NCI-H2227 treated with DMSO at 0.1 percent for 48 hours (cell line): ENCODE measurements around the gene HNF1A.
A peak's percentile ranks its signal among the peaks of the same experiment; 100 is the strongest.
"Not testable (repeated sequence)": the region's sequence is repeated elsewhere in the genome, so short reads cannot be mapped to it uniquely, and the experiment has no call there.

ENCODE experiments used
- DNase-seq: peaks from one replicate; lab custom pipeline; 2025; lab: John Stamatoyannopoulos, UW

HNF1A gene

GRCh38 chr12:120978296-120979219 is at the start of gene HNF1A:
HNF1A (plus strand) TSS chr12:120978543; CDS start chr12:120978769, 226 bp downstream.
- no peak for DNase-seq

GRCh38 chr12:120928864-120929652 is 49.3 kb upstream of the HNF1A start:
- DNase-seq = no peak

- DNase-seq = no peak
Observed at GRCh38 chr12:120930032-120930431, 48.3 kb upstream of the HNF1A start.

GRCh38 chr12:120932058-120932457 is 46.3 kb upstream of the HNF1A start:
- no peak for DNase-seq

GRCh38 chr12:120932956-120933526 is 45.3 kb upstream of the HNF1A start:
- DNase-seq = no peak

GRCh38 chr12:120933786-120934185 is 44.6 kb upstream of the HNF1A start:
- no peak for DNase-seq

- DNase-seq = no peak
Observed at GRCh38 chr12:120936197-120936596, 42.1 kb upstream of the HNF1A start.

GRCh38 chr12:120938496-120938895 is 39.8 kb upstream of the HNF1A start:
- no peak for DNase-seq

GRCh38 chr12:120939523-120939922 is 38.8 kb upstream of the HNF1A start:
- DNase-seq = no peak

- DNase-seq = no peak
Observed at GRCh38 chr12:120940006-120940405, 38.3 kb upstream of the HNF1A start.

- no peak for DNase-seq
Observed at GRCh38 chr12:120940799-120941198, 37.5 kb upstream of the HNF1A start.

GRCh38 chr12:120941412-120941811 is 36.9 kb upstream of the HNF1A start:
- DNase-seq = no peak

- DNase-seq = no peak
Observed at GRCh38 chr12:120941846-120942405, 36.4 kb upstream of the HNF1A start.

GRCh38 chr12:120943482-120943881 is 34.9 kb upstream of the HNF1A start:
- no peak for DNase-seq

GRCh38 chr12:120944645-120945217 is 33.6 kb upstream of the HNF1A start:
- peak; percentile 5 for DNase-seq

- DNase-seq = not testable (repeated sequence)
Observed at GRCh38 chr12:120945516-120945915, 32.8 kb upstream of the HNF1A start.

- DNase-seq = not testable (repeated sequence)
Observed at GRCh38 chr12:120950260-120950799, 28.0 kb upstream of the HNF1A start.

GRCh38 chr12:120950807-120951206 is 27.5 kb upstream of the HNF1A start:
- no peak for DNase-seq

- no peak for DNase-seq
Observed at GRCh38 chr12:120955232-120955631, 23.1 kb upstream of the HNF1A start.

GRCh38 chr12:120956579-120957300 is 21.6 kb upstream of the HNF1A start:
- DNase-seq = no peak
